HEK293 (cell line): ENCODE data around the gene USF3.

Source experiments
- BCL11B ChIP-seq: fragments of 450-650 bp; formaldehyde crosslinking; IDR thresholded peaks from 2 replicates; pipeline ENCODE4 v1.5.1; 2016; ENCODE audit warnings: low read depth, missing biosample characterization, missing genetic modification characterization
- BCL6B ChIP-seq: fragments of 450-650 bp; formaldehyde crosslinking; IDR thresholded peaks from 2 replicates; pipeline ENCODE4 v1.5.1; 2017; ENCODE audit warnings: missing biosample characterization, missing genetic modification characterization
- INSM2 ChIP-seq: fragments of 450-650 bp; formaldehyde crosslinking; IDR thresholded peaks from 2 replicates; pipeline ENCODE4 v1.5.1; 2016; ENCODE audit warnings: missing biosample characterization, missing genetic modification characterization
- KLF8 ChIP-seq: fragments of 450-650 bp; formaldehyde crosslinking; IDR thresholded peaks from 2 replicates; pipeline ENCODE4 v1.5.1; 2016; ENCODE audit warnings: missing biosample characterization, missing genetic modification characterization
- SALL2 ChIP-seq: fragments of 450-650 bp; formaldehyde crosslinking; IDR thresholded peaks from 2 replicates; pipeline ENCODE4 v1.5.0; 2017; ENCODE audit warnings: missing biosample characterization, mild to moderate bottlenecking, missing genetic modification characterization, borderline replicate concordance
- SCRT1 ChIP-seq: fragments of 450-650 bp; formaldehyde crosslinking; IDR thresholded peaks from 2 replicates; pipeline ENCODE4 v1.5.1; 2016; ENCODE audit warnings: missing biosample characterization, missing genetic modification characterization, borderline replicate concordance
- TSHZ1 ChIP-seq: fragments of 450-650 bp; formaldehyde crosslinking; IDR thresholded peaks from 2 replicates; pipeline ENCODE4 v1.5.1; 2016; ENCODE audit warnings: missing biosample characterization, missing genetic modification characterization, borderline replicate concordance
- ZBTB26 ChIP-seq: fragments of 450-650 bp; formaldehyde crosslinking; optimal IDR thresholded peaks from 2 replicates; pipeline ENCODE3; 2016; ENCODE audit warnings: missing biosample characterization, mild to moderate bottlenecking, missing genetic modification characterization
- ZNF114 ChIP-seq: fragments of 450-650 bp; formaldehyde crosslinking; IDR thresholded peaks from 2 replicates; pipeline ENCODE4 v1.5.0; 2017; ENCODE audit warnings: missing biosample characterization, missing genetic modification characterization
- ZNF132 ChIP-seq: fragments of 450-650 bp; formaldehyde crosslinking; IDR thresholded peaks from 2 replicates; pipeline ENCODE4 v1.5.1; 2017; ENCODE audit warnings: missing biosample characterization, missing genetic modification characterization, borderline replicate concordance
- ZNF155 ChIP-seq: fragments of 450-650 bp; formaldehyde crosslinking; IDR thresholded peaks from 2 replicates; pipeline ENCODE4 v1.5.1; 2016; ENCODE audit warnings: missing biosample characterization, missing genetic modification characterization
- ZNF169 ChIP-seq: fragments of 450-650 bp; formaldehyde crosslinking; IDR thresholded peaks from 2 replicates; pipeline ENCODE4 v1.5.1; 2016; ENCODE audit warnings: missing biosample characterization, missing genetic modification characterization
- ZNF266 ChIP-seq: fragments of 450-650 bp; formaldehyde crosslinking; IDR thresholded peaks from 2 replicates; pipeline ENCODE4 v1.5.1; 2016; ENCODE audit warnings: missing biosample characterization, missing genetic modification characterization, low read depth
- ZNF280D ChIP-seq: fragments of 450-650 bp; formaldehyde crosslinking; IDR thresholded peaks from 2 replicates; pipeline ENCODE4 v1.5.1; 2016; ENCODE audit warnings: missing biosample characterization, missing genetic modification characterization
- ZNF311 ChIP-seq: fragments of 450-650 bp; formaldehyde crosslinking; IDR thresholded peaks from 2 replicates; pipeline ENCODE4 v1.5.1; 2017; ENCODE audit warnings: missing biosample characterization, missing genetic modification characterization, borderline replicate concordance
- ZNF362 ChIP-seq: fragments of 450-650 bp; formaldehyde crosslinking; IDR thresholded peaks from 2 replicates; pipeline ENCODE4 v1.5.1; 2016; ENCODE audit warnings: missing biosample characterization, missing genetic modification characterization
- ZNF514 ChIP-seq: fragments of 450-650 bp; formaldehyde crosslinking; IDR thresholded peaks from 2 replicates; pipeline ENCODE4 v1.5.1; 2016; ENCODE audit warnings: missing biosample characterization, missing genetic modification characterization
- ZNF518A ChIP-seq: fragments of 450-650 bp; formaldehyde crosslinking; conservative IDR thresholded peaks from 2 replicates; pipeline ENCODE4 v1.5.1; 2016; ENCODE audit warnings: low read depth, missing biosample characterization, missing genetic modification characterization
- ZNF621 ChIP-seq: fragments of 450-650 bp; formaldehyde crosslinking; IDR thresholded peaks from 2 replicates; pipeline ENCODE4 v1.5.1; 2017; ENCODE audit warnings: missing biosample characterization, missing genetic modification characterization
- ZNF777 ChIP-seq: fragments of 450-650 bp; formaldehyde crosslinking; IDR thresholded peaks from 2 replicates; pipeline ENCODE4 v1.5.1; 2017; ENCODE audit warnings: missing biosample characterization, missing genetic modification characterization, borderline replicate concordance
- ZNF843 ChIP-seq: fragments of 450-650 bp; formaldehyde crosslinking; IDR thresholded peaks from 2 replicates; pipeline ENCODE4 v1.5.1; 2016; ENCODE audit warnings: missing biosample characterization, missing genetic modification characterization

USF3 gene

GRCh38 chr3:113745756-113746547 lies 49.5 kb upstream of the USF3 start, which contains the start of gene NAA50 (continued):
- TF ChIP-seq KLF8 (tag by site-specific recombination) (no peak), ZNF621 (no peak), ZNF169 (tag by site-specific recombination) (no peak), TSHZ1 (no peak), ZNF114 (tag by site-specific recombination) (no peak), BCL6B (tag by site-specific recombination) (no peak), ZNF280D (tag by site-specific recombination) (no peak), INSM2 (no peak), ZNF518A (tag by site-specific recombination) (no peak), ZNF777 (tag by site-specific recombination) (no peak), ZNF362 (no peak), ZNF132 (tag by site-specific recombination) (no peak), ZNF514 (tag by site-specific recombination) (no peak), ZBTB26 (tag by site-specific recombination) (peak; percentile 89), SALL2 (tag by site-specific recombination) (no peak), BCL11B (tag by site-specific recombination) (peak; percentile 56; the same call in 1 of the 2 replicates), ZNF266 (tag by site-specific recombination) (no peak), ZNF155 (tag by site-specific recombination) (no peak), ZNF311 (no peak), ZNF843 (tag by site-specific recombination) (peak; percentile 12; the same call in 1 of the 2 replicates), SCRT1 (tag by site-specific recombination) (no peak)
